Cardiac septum (tissue), 1 donor: ENCODE data around the gene MTR. TPM values are rescaled to one million over a fixed set of nuclear protein-coding genes. Genes with fewer than 3 reads are reported as not detected.

ENCODE experiments used
- DNase-seq: peaks from one replicate; pipeline ENCODE4 v3.0.0-alpha.2; 2020; ENCODE audit warnings: low spot score
- intact Hi-C: fragments of 100-400 bp; cut with DNase I; formaldehyde crosslinking; loops from one replicate; pipeline ENCODE4 v1.14.0; 2022
- total RNA-seq: library from RNA; stranded (reverse); fragmentation: NEBNext Ultra II Directional; extraction: Animal tissue kit (Norgen Biotek cat#: 25700); gene quantifications from one replicate; pipeline ENCODE4 v1.2.1, GENCODE V29; 2021
- donor health status: DM: no; HTN: no; CAD: no.

MTR gene
- total RNA-seq, 1 donor from 2014 or later: 58.8 TPM

- DNase-seq: no peak
- intact Hi-C loops: no loop called here
Observed at GRCh38 chr1:236920286-236920894, 125.3 kb downstream of the MTR start.

GRCh38 chr1:236921610-236922009 is 126.5 kb downstream of the MTR start:
- no peak for DNase-seq
- intact Hi-C loops: no loop called here

- intact Hi-C loops: no loop called here
Observed at GRCh38 chr1:236922190-236922589, 127.1 kb downstream of the MTR start.

GRCh38 chr1:236925386-236925785 is 130.3 kb downstream of the MTR start:
- intact Hi-C loops: loop anchor here (5.0 kb wide), 1 partner anchor 47 kb away; no protein-coding TSS in a partner anchor

More at GRCh38 chr1:236922190-236922589, 127.1 kb downstream of the MTR start:
- no peak for DNase-seq

GRCh38 chr1:236930503-236930902 is 135.4 kb downstream of the MTR start:
- intact Hi-C loops: no loop called here
- no peak for DNase-seq

More at GRCh38 chr1:236925386-236925785, 130.3 kb downstream of the MTR start:
- no peak for DNase-seq

GRCh38 chr1:236938760-236939159 is 143.7 kb downstream of the MTR start:
- no peak for DNase-seq
- intact Hi-C loops: no loop called here

GRCh38 chr1:236942431-236942830 is 147.3 kb downstream of the MTR start:
- intact Hi-C loops: no loop called here
- no peak for DNase-seq

GRCh38 chr1:236944556-236944955 is 149.5 kb downstream of the MTR start:
- intact Hi-C loops: no loop called here
- no peak for DNase-seq

GRCh38 chr1:236945002-236945401 is 149.9 kb downstream of the MTR start:
- DNase-seq: no peak
- intact Hi-C loops: no loop called here

- DNase-seq: no peak
- intact Hi-C loops: no loop called here
Observed at GRCh38 chr1:236947794-236948193, 152.7 kb downstream of the MTR start.

GRCh38 chr1:236948381-236948780 is 153.3 kb downstream of the MTR start:
- intact Hi-C loops: no loop called here
- DNase-seq: no peak

- DNase-seq: no peak
- intact Hi-C loops: no loop called here
Observed at GRCh38 chr1:236948996-236949395, 153.9 kb downstream of the MTR start.

GRCh38 chr1:236950365-236950764 is 155.3 kb downstream of the MTR start:
- no peak for DNase-seq
- intact Hi-C loops: no loop called here

GRCh38 chr1:236951672-236952071 is 156.6 kb downstream of the MTR start:
- intact Hi-C loops: no loop called here
- DNase-seq: no peak

GRCh38 chr1:236952246-236953003 is 157.3 kb downstream of the MTR start:
- intact Hi-C loops: no loop called here
- no peak for DNase-seq

- intact Hi-C loops: no loop called here
- no peak for DNase-seq
Observed at GRCh38 chr1:236953151-236953700, 158.1 kb downstream of the MTR start.

Other genes with a start within 250 kb of the MTR start
- gene HEATR1, start 190.8 kb upstream of the MTR start, total RNA-seq: 12.6 TPM
- 3,389 TPM for gene ACTN2, start 108.8 kb upstream of the MTR start, total RNA-seq
- not detected for gene MT1HL1, start 209.1 kb downstream of the MTR start, total RNA-seq
- gene RYR2, start 246.9 kb downstream of the MTR start, total RNA-seq: 572 TPM